GM19467 (cell line): Measurements from ENCODE around the gene TMTC2.

Experiments used
- ATAC-seq: cut with Tn5 transposase; IDR thresholded peaks from one replicate; pipeline ENCODE4 v1.9.1; 2021; ENCODE audit warnings: mild to moderate bottlenecking, moderate library complexity; ENCODE audit not compliant: unreplicated experiment

Gene TMTC2

GRCh38 chr12:82996168-82996812, 309.6 kb downstream of the TMTC2 start:
- ATAC-seq: no peak

- no peak for ATAC-seq
Measured at GRCh38 chr12:82998509-82998908, 311.8 kb downstream of the TMTC2 start.

GRCh38 chr12:83003026-83003425, 316.3 kb downstream of the TMTC2 start:
- ATAC-seq: no peak

- no peak for ATAC-seq
Measured at GRCh38 chr12:83005534-83006197, 319.0 kb downstream of the TMTC2 start.

GRCh38 chr12:83008703-83009102, 322.0 kb downstream of the TMTC2 start:
- no peak for ATAC-seq

- no peak for ATAC-seq
Measured at GRCh38 chr12:83010169-83010804, 323.6 kb downstream of the TMTC2 start.

GRCh38 chr12:83015390-83016217, 328.9 kb downstream of the TMTC2 start:
- ATAC-seq: no peak

- no peak for ATAC-seq
Measured at GRCh38 chr12:83016218-83016835, 329.6 kb downstream of the TMTC2 start.

GRCh38 chr12:83016991-83017390, 330.3 kb downstream of the TMTC2 start:
- ATAC-seq: no peak

GRCh38 chr12:83018088-83018487, 331.4 kb downstream of the TMTC2 start:
- ATAC-seq: no peak

- no peak for ATAC-seq
Measured at GRCh38 chr12:83027021-83027723, 340.5 kb downstream of the TMTC2 start.

GRCh38 chr12:83031196-83031595, 344.5 kb downstream of the TMTC2 start:
- ATAC-seq: no peak

- no peak for ATAC-seq
Measured at GRCh38 chr12:83036847-83037246, 350.1 kb downstream of the TMTC2 start.

- no peak for ATAC-seq
Measured at GRCh38 chr12:83039413-83039812, 352.7 kb downstream of the TMTC2 start.

- ATAC-seq: no peak
Measured at GRCh38 chr12:83040339-83040738, 353.6 kb downstream of the TMTC2 start.

GRCh38 chr12:83040991-83041390, 354.3 kb downstream of the TMTC2 start:
- ATAC-seq: no peak

- no peak for ATAC-seq
Measured at GRCh38 chr12:83042441-83043200, 355.9 kb downstream of the TMTC2 start.

- ATAC-seq: no peak
Measured at GRCh38 chr12:83044736-83045135, 358.0 kb downstream of the TMTC2 start.

- no peak for ATAC-seq
Measured at GRCh38 chr12:83046019-83046418, 359.3 kb downstream of the TMTC2 start.

- ATAC-seq: no peak
Measured at GRCh38 chr12:83049306-83049705, 362.6 kb downstream of the TMTC2 start.
